ENCODE measurements around the gene FOXP1.

FOXP1 gene

DNA sequence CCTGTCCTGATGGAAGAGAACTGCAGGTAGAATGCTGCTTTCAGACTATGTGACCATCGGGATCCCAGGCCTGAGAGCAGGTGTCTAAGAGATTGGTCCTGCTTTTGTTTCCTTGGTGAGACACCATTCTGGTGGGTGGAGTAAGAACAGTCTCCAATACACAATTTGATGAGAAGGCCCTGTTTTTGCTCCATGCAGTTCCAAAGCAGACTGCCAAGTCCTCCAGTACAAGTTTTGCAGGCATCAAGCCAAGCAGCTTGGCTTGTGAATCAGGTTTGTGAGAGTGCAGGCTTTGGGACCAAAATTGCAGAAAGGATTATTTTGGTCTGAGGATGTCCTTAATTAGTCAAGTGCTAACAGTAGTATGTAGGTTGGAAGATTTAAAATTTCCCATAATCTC, 381.6 kb downstream of the FOXP1 start:
- DNase-seq (ENCODE audit: low read depth in 1 of 2, low spot score in 1 of 2): peak in 1 of 2 experiments; percentile 13
- in situ Hi-C loops (cut with HindIII; ENCODE audit: low pct_unique_long_range_greater_than_20kb, low sequenced_read_pairs): no loop called here
- no peak for TF ChIP-seq JUND (IDR thresholded peaks at IDR 0.05; ENCODE audit: low read depth)

DNA sequence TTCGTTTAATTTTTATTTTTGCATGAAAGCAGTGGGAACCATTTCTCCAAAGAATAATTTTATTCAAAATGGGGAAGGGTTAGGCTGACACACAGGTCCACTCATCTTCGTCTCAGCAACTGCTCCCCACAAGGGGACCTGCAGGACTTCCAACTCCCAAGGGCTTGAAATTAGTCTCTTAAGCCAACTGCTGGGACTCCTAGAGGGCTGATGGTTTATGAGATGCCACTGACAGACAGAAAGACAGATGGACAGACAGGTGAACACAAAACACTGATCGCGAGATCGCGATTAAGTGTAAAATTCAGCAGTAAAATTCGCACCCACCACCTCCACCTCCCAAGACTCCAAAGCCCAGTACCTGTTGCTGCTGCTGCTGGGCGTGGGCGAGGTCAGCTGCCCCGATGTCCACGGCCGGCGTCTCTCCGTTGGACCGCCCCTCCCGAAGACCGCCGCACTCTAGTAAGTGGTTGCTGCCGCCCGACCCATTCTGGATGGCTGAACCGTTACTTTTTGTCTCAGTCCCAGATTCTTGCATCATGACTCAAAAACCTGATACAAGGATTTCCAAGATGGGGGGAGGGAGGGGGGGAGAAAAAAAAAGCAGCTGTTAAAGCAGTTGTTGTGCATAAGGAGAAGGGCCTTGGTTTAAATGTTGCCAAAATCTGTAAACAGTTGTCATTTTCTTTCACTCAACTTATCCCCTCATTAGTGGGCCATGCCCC, 385.5 kb downstream of the FOXP1 start:
- DNase-seq (ENCODE audit: low read depth in 1 of 2, low spot score in 1 of 2): no peak

DNA sequence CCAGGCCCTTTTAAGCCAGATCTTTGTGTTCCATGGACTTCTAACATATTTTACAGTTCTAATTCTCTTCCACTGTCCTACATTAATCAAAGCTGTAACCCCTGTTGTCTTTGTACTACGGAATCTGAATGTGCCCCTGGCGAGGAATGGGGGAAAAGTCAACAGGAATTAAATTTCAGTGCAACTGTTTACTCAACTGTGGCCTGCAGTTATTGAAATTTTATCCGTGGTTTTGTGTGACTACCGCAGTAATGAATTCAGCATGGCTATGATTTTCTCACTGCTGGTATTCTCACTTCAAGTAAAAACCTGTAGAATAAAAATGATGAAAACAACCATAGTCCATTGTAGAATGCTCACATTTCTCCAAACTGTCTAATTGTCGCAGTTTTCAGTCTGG, 388.0 kb downstream of the FOXP1 start:
- in situ Hi-C loops (cut with HindIII; ENCODE audit: low pct_unique_long_range_greater_than_20kb, low sequenced_read_pairs): no loop called here
- TF ChIP-seq JUND (IDR thresholded peaks at IDR 0.05; ENCODE audit: low read depth): no peak
- DNase-seq (ENCODE audit: low read depth in 1 of 2, low spot score in 1 of 2): peak; percentile 47 to 67

More for the DNA sequence above, 385.5 kb downstream of the FOXP1 start:
- in situ Hi-C loops (cut with HindIII; ENCODE audit: low pct_unique_long_range_greater_than_20kb, low sequenced_read_pairs): no loop called here
- no peak for TF ChIP-seq JUND (IDR thresholded peaks at IDR 0.05; ENCODE audit: low read depth)

DNA sequence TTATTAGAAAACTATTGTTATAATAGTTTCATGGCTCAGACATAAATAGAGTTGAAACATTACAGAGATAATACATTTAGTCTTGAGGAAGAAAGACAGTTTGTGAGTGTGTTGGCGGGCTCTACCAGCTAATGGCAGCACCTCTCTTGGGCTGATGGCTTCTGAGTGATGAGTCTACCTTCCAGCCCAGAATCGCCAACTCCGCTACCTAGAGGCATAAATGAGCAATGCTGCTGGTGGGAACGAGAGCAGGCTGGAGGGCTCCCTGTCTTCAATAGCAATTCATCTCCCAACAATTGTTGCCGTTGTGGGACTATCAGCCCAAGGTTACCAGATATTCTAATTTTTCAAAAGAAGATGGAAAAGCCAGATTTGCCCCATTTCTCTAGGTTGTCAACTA, 388.7 kb downstream of the FOXP1 start:
- no peak for DNase-seq (ENCODE audit: low read depth in 1 of 2, low spot score in 1 of 2)
- TF ChIP-seq JUND (IDR thresholded peaks at IDR 0.05; ENCODE audit: low read depth): no peak
- in situ Hi-C loops (cut with HindIII; ENCODE audit: low pct_unique_long_range_greater_than_20kb, low sequenced_read_pairs): no loop called here

DNA sequence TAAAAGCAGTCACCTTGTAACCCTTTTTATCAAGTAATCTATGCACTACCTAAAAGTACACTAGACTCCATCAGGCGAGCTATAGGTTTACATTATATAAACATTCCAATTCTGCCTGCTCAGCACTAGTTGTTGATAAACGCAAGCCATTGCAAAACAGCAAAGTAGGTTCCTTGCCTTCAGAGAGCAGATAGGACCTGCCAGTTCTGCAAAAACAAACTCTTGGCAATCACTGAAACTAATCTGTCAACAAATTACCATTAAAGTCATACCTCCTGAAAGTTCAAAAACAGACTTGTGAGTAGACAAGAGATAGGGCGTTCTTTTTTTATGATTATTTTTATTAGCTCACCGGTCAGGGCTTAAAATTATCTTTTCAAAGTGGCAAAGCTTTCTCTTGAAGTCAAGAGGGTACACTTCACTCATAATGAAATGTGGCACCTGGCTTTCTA, 392.5 kb downstream of the FOXP1 start:
- no peak for TF ChIP-seq JUND (IDR thresholded peaks at IDR 0.05; ENCODE audit: low read depth)
- in situ Hi-C loops (cut with HindIII; ENCODE audit: low pct_unique_long_range_greater_than_20kb, low sequenced_read_pairs): no loop called here
- DNase-seq (ENCODE audit: low read depth in 1 of 2, low spot score in 1 of 2): no peak

DNA sequence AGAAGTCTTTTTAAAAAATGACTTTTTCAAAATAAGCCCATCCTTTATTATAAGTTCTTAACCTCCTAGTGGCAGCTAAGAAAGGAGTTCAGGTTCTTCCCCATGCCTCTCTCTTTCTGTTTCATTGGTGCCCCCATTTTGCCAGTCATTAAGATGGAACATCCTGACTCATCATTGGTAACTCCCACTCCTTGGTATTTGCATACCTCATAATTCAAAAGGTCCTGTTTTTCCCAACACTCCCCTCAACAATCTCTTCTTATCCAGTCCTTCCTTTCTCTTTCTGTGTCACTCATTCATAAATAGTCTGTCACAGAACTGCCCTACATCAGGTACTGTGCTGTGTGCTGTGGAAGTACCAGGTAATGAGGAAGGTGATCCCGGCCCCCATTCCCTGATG, 394.0 kb downstream of the FOXP1 start:
- in situ Hi-C loops (cut with HindIII; ENCODE audit: low pct_unique_long_range_greater_than_20kb, low sequenced_read_pairs): no loop called here
- no peak for TF ChIP-seq JUND (IDR thresholded peaks at IDR 0.05; ENCODE audit: low read depth)
- DNase-seq (ENCODE audit: low read depth in 1 of 2, low spot score in 1 of 2): no peak

DNA sequence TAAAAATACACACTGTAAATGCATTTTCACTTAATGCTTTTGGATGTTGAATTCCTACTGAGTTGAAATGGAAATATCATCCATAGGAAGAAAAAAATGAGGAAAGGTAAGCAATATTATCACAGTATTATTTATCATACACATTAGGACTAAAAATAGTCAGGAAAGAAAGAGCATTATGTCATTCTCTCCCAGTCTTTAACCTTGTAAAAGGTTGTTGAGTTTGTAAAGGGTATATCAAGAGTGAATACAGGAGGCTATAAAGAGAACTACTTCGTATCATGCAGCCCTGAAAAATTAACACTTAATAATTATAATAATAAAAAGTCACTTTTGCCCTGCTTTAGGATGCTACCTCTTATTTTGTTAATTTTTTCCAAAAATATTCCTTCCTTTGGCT, 395.8 kb downstream of the FOXP1 start:
- TF ChIP-seq JUND (IDR thresholded peaks at IDR 0.05; ENCODE audit: low read depth): no peak
- in situ Hi-C loops (cut with HindIII; ENCODE audit: low pct_unique_long_range_greater_than_20kb, low sequenced_read_pairs): no loop called here
- no peak for DNase-seq (ENCODE audit: low read depth in 1 of 2, low spot score in 1 of 2)

DNA sequence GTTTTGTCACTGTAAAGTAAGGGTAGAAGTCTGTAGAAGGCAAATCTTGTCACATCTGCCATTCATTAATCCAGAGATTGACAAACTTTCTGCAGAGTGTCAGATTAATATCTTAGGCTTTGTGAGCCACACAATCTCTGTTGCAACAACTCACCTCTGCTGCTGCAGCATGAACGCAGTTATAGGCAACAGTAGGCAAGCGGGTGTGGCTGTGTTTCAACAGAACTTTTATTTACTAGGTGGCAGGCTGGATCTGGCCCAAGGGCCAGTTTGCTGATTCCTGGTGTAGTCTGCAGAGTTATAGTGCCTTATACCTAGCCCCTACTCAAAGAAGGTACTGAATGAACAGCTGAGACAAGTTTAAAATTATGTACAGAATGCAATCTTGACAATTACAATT, 396.7 kb downstream of the FOXP1 start:
- in situ Hi-C loops (cut with HindIII; ENCODE audit: low pct_unique_long_range_greater_than_20kb, low sequenced_read_pairs): no loop called here
- no peak for TF ChIP-seq JUND (IDR thresholded peaks at IDR 0.05; ENCODE audit: low read depth)

DNA sequence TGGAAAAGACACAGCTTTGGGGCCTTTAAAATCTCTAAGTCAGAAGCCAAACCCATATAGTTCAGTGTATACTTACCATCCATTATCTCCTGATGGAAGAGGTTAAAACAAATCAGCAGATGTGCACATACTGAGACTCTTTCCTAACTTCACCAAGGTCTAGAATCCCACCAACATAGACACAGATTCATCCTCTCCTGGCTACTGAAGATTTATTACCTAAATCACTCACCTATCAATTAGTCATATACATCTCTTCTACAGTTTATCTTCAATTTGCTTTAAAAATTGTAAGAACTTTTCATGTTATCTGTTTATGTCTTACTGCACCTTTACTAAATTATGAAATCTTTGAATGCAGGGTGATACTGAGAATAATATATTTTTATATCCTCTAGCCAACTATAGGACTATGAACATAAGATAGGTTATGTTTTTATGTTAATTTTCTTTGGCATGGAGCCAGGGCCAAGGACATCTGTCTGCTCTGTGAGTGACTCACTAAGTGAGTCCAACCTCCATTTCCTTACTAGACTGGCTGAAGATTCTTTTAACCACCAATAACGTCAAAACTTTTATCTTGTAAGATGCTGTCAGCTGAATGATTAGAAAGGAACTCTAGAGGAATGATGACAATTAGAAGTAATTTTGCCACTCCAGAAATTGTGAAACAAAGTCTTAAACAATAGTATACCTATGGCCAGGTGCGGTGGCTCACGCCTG, 397.6 kb downstream of the FOXP1 start:
- in situ Hi-C loops (cut with HindIII; ENCODE audit: low pct_unique_long_range_greater_than_20kb, low sequenced_read_pairs): no loop called here
- no peak for DNase-seq (ENCODE audit: low read depth in 1 of 2, low spot score in 1 of 2)
- TF ChIP-seq JUND (IDR thresholded peaks at IDR 0.05; ENCODE audit: low read depth): no peak

More for the DNA sequence above, 396.7 kb downstream of the FOXP1 start:
- DNase-seq (ENCODE audit: low read depth in 1 of 2, low spot score in 1 of 2): no peak

DNA sequence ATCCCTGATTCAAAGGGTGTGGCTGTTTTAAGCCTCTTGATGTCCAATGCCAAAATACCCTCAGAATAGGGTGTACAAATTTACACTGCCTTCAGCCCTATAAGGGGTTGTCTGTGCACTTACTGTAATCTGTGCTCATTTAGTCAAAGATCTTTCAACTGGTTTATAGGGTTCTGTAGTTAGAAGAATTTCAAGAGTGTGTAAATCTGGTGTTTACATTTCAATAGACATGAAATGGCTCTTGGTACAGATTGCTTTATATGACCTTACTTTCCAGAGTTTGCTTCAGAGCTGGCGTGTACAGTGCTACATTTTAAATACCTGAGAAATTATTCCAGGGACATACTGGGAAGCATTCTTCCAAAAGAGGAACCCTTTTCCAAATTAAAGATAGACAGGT, 399.3 kb downstream of the FOXP1 start:
- no peak for DNase-seq (ENCODE audit: low read depth in 1 of 2, low spot score in 1 of 2)
- TF ChIP-seq JUND (IDR thresholded peaks at IDR 0.05; ENCODE audit: low read depth): no peak
- in situ Hi-C loops (cut with HindIII; ENCODE audit: low pct_unique_long_range_greater_than_20kb, low sequenced_read_pairs): no loop called here

DNA sequence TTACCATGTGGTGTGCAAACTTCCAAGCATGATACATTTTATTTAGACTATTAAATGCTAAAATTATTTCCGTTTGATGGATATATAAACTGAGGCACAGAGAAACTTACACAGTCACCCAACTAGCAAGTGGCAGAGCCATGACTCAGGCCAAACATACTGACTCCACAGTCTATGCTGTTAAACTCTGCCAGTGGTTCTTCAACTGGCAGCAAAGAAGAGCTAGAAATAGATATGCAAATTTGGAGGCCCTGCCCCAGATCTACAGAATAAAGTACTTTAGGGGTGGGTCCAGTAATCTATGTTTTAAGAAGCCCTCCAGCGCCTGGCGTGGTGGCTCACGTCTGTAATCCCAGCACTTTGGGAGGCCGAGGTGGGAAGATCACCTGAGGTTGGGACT, 400.0 kb downstream of the FOXP1 start:
- in situ Hi-C loops (cut with HindIII; ENCODE audit: low pct_unique_long_range_greater_than_20kb, low sequenced_read_pairs): no loop called here
- DNase-seq (ENCODE audit: low read depth in 1 of 2, low spot score in 1 of 2): no peak
- TF ChIP-seq JUND (IDR thresholded peaks at IDR 0.05; ENCODE audit: low read depth): no peak

DNA sequence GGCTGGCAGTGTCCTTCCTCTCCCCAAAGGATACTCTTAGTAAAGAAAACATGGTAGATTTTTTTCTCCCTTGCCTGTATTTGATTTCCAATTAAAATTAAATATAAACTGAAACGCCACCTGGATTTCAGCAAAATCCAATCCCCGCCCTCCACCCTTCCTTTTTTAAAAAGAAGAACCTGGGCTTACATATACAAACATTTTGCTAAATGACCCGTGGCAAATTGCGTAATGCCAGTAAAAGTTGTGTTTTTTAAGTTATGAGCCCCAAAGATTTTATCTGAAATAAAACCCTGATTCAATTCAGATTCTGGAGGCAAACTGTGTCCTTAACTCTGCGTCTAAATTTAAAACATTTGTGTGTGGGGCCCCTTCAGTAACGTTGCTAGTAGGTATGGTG, 403.0 kb downstream of the FOXP1 start:
- TF ChIP-seq JUND (IDR thresholded peaks at IDR 0.05; ENCODE audit: low read depth): no peak
- DNase-seq (ENCODE audit: low read depth in 1 of 2, low spot score in 1 of 2): no peak
- in situ Hi-C loops (cut with HindIII; ENCODE audit: low pct_unique_long_range_greater_than_20kb, low sequenced_read_pairs): no loop called here

DNA sequence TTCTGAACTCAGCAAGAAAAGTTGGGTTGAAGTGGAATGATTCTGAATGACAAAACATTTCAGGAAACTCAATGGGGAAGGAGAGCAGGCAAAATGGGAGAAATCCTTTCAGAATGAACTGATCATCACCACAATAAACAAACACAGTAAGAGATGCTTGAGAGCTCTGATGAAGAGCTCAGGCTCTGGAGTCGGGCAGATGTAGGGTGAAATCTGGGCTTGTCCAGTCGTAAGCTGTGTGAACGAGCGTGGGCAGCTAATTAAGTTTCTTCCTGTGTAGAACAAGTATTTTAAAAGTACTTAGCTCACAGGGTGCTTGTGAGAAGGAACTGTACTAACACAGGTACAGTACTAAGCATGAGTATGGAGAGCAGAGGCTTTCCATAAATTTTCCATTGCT, 406.2 kb downstream of the FOXP1 start:
- in situ Hi-C loops (cut with HindIII; ENCODE audit: low pct_unique_long_range_greater_than_20kb, low sequenced_read_pairs): no loop called here

More for the DNA sequence above, 406.2 kb downstream of the FOXP1 start:
- no peak for DNase-seq (ENCODE audit: low read depth in 1 of 2, low spot score in 1 of 2)
- no peak for TF ChIP-seq JUND (IDR thresholded peaks at IDR 0.05; ENCODE audit: low read depth)
